GM21723 (cell line): ENCODE measurements around the gene MSI2.

Experiments used
- ATAC-seq: cut with Tn5 transposase; IDR thresholded peaks from one replicate; pipeline ENCODE4 v1.9.1; 2021; ENCODE audit warnings: mild to moderate bottlenecking, moderate library complexity; ENCODE audit not compliant: unreplicated experiment

MSI2 gene

GRCh38 chr17:57601143-57601735 lies 344.9 kb downstream of the MSI2 start:
- no peak for ATAC-seq

GRCh38 chr17:57602896-57603295 lies 346.6 kb downstream of the MSI2 start:
- ATAC-seq: no peak

DNA sequence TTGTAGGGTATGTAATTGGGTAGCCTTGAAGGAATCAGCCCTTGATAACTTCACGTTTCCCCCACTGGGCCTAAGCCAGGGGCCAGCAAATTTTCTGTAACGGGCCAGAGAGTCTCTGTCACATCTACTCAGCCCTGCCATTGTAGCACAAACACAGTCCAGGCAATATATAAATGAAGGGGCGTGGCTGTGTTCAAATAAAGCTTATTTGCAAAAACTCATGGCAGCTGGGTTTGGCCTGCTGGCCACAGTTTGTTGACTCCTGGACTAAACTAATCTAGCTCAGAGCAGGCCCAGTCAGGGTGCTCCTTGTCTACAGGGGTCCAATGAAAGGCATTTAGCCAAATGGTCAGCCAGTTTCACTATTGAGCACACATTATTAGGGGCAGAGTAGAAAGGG lies 347.2 kb downstream of the MSI2 start:
- no peak for ATAC-seq

GRCh38 chr17:57603978-57604377 lies 347.7 kb downstream of the MSI2 start:
- peak; percentile 37 for ATAC-seq

- peak; percentile 60 for ATAC-seq
These were observed 348.7 kb downstream of the MSI2 start for GRCh38 chr17:57604771-57605674.

DNA sequence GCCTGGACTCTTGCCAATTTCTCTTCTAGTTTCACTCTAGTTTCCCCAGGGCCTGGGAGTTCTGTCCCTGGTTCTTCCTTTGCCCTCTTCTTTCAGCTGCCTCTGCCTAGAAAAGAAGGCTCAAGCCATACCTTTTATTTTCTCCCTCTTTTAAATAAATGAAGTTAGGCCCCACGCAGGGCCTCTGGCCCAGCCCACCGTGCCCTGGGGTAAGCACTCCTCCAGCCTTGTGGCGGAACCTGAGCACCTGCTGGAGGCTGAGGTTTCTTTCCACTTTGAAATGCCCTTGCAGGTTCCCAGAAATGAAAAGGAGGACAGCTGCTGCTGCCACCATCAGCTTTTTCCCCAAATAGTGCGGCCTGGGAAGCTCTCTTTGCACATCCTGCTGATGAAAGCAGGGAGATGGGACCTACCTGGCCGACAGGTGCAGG lies 349.4 kb downstream of the MSI2 start:
- ATAC-seq: no peak

GRCh38 chr17:57606111-57606875 lies 350.0 kb downstream of the MSI2 start:
- no peak for ATAC-seq

- no peak for ATAC-seq
These were observed 351.3 kb downstream of the MSI2 start for GRCh38 chr17:57607553-57608120.

GRCh38 chr17:57608369-57609124 lies 352.2 kb downstream of the MSI2 start:
- ATAC-seq: no peak

- no peak for ATAC-seq
These were observed 353.0 kb downstream of the MSI2 start for GRCh38 chr17:57609125-57609877.

- no peak for ATAC-seq
These were observed 353.6 kb downstream of the MSI2 start for GRCh38 chr17:57609878-57610270.

- ATAC-seq: no peak
These were observed 356.1 kb downstream of the MSI2 start for GRCh38 chr17:57612202-57613071.

DNA sequence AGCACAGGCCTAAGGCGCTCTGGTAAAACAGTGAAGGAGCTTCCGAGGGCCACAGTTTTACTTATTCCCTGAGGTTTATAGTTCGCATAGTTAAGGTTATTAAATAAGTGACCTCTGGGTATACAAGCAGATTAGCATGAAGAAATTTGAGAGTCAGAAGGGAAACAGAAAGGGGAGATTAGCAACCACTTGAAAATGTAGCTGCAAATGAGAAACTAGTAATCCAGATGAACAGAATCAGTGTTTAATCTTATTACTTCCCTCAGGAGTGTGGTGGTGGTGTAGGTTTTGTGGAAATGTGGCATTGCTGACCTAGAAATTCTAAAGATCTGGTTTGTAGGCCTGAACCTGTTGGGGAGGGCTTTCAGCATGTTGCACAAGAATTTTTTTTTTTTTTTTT lies 358.4 kb downstream of the MSI2 start:
- ATAC-seq: no peak

DNA sequence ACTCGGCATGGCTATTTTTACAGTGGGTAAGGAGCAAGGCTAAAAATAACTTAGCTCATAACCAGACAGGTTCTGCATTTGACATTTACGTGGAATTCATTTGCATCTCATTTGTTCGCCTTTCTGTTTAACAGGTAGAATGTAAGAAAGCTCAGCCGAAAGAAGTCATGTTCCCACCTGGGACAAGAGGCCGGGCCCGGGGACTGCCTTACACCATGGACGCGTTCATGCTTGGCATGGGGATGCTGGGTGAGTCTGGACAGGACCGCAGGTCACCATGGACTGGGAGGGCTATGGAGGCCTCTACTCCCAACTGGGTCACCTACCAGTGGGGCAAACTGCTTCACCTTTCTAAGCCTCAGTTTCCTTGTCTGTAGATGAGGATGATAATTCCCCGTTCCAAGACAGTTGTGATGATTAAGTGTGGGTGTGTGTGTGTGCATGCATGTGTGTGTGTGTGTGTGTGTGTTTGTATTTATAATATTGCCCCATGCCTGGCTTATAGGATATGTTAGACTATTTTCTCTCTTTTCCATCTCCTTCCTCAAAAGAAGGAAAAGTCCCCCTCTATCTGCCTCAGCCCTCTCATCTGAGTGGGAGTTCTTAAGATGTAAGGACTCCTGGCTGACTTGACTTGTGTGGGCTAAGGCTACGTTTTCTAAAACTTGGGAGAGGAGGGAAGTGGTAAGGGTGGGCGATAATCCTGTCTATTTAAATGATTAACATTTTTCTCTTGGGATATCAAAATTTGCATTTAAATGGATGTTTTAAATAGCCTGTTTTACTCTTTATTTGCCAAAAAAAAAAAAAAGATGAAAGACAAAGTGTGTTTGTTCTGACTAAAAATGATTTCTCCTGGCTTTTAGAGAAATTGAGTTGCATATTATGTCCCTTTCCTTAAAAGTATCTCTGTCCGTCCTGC lies 359.8 kb downstream of the MSI2 start:
- ATAC-seq: no peak

GRCh38 chr17:57617218-57617617 lies 360.9 kb downstream of the MSI2 start:
- no peak for ATAC-seq

DNA sequence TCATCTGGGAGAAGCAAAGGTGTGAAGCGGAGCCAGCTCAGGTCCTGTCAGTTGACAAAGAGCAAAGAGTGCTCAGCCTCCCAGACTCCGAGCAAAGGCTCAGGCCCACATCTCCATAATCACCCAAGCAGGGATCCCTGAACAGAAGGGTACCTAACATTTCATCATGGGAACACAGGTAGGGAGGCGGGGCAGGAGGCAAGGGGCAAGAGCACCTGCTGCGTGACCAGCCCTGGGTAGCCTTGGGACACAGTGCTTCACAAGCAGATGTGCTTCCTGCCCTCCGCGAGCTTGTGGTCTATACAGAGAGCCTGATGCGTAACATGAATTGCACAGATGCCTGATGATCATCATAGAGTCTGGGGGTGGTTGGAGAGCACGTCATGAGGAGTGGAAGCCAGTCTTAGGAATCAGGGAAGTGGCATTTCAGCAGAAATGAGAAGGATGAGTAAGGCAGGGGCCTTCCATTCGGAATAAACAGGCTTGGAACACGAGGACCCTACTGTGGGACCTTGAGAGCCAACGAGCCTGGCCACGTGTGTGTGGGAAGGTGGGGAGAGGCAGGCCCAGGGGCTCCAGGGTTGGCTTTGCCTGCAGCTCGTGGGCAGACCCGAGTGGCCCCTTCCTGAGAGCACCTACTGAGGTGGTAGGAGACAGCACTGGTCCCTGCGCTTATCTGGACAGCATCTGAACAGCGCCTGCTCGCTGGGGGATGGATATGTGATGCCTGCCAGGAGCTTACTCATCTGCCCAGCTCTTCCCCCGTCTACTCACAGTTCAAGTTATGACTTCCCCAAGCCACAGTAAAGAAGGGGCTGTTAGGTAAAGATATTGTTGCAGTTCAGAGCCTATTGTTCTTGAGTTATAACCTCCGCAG lies 363.0 kb downstream of the MSI2 start:
- no peak for ATAC-seq

DNA sequence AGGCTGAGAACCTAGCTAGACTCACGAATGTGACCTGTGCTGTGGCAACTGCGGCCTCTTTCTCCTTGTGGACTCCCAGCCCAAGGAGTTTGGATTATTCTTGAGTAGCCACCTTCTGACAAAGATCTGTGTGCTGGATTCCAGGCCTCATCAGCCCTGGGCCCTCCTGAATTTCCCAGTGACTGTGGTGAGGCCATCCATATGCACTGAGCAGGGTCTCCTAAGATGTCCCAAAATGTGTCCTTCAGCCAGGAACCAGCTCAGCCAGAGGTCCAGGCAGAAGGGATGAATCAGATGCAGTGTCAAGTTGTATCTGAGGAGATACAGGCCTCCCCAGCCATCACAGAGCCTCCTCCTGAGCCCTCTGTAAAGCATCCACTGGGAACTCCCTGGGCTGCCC lies 364.3 kb downstream of the MSI2 start:
- ATAC-seq: no peak
